Stimulated activated CD8-positive, alpha-beta memory T cell treated with anti-CD3 and anti-CD28 coated beads, Interleukin-2, amount 100 ng/mL, for 1 hour (primary cell): ENCODE measurements around the gene RAMACL.
"Not testable (repeated sequence)": the region's sequence is repeated elsewhere in the genome, so short reads cannot be mapped to it uniquely, and the experiment has no call there.

Source experiments
- DNase-seq, 2 donors: peaks; one replicate each; pipeline ENCODE4 v3.0.0-alpha.2; 2020; ENCODE audit warnings: low read depth in 2 of 2

Gene RAMACL

GRCh38 chr6:166586424-166587156, at the start of gene RAMACL:
RAMACL (minus strand) TSS chr6:166586678; CDS start chr6:166586477, 201 bp downstream.
- DNase-seq, result peak in 1 of 2 donors; percentile 8

GRCh38 chr6:166635013-166635970, 48.8 kb upstream of the RAMACL start:
- no peak for DNase-seq

GRCh38 chr6:166634581-166634980, 48.1 kb upstream of the RAMACL start:
- DNase-seq, result not testable (repeated sequence)

GRCh38 chr6:166633732-166634535, 47.5 kb upstream of the RAMACL start:
- DNase-seq, result no peak

GRCh38 chr6:166632731-166633130, 46.3 kb upstream of the RAMACL start:
- DNase-seq, result no peak

- no peak for DNase-seq
These were observed 44.0 kb upstream of the RAMACL start for GRCh38 chr6:166630462-166630861.

GRCh38 chr6:166629628-166630027, 43.1 kb upstream of the RAMACL start:
- no peak for DNase-seq

GRCh38 chr6:166627875-166628801, 41.7 kb upstream of the RAMACL start:
- peak; percentile 12 to 27 for DNase-seq

GRCh38 chr6:166627033-166627874, 40.8 kb upstream of the RAMACL start, which contains the start of gene RPS6KA2:
RPS6KA2 (minus strand) TSS chr6:166627251; CDS start chr6:166627019, 232 bp downstream.
- DNase-seq, result peak; percentile 99 to 100

GRCh38 chr6:166626177-166627032, 39.9 kb upstream of the RAMACL start:
- no peak for DNase-seq

GRCh38 chr6:166625356-166625755, 38.9 kb upstream of the RAMACL start:
- DNase-seq, result no peak

- DNase-seq, result no peak
These were observed 37.8 kb upstream of the RAMACL start for GRCh38 chr6:166624275-166624674.

- no peak for DNase-seq
These were observed 36.8 kb upstream of the RAMACL start for GRCh38 chr6:166623318-166623717.

- DNase-seq, result no peak
These were observed 34.6 kb upstream of the RAMACL start for GRCh38 chr6:166621114-166621540.

- no peak for DNase-seq
These were observed 34.1 kb upstream of the RAMACL start for GRCh38 chr6:166620478-166621113.

- no peak for DNase-seq
These were observed 33.4 kb upstream of the RAMACL start for GRCh38 chr6:166619912-166620311.

- DNase-seq, result no peak
These were observed 32.6 kb upstream of the RAMACL start for GRCh38 chr6:166618866-166619761.
